Coronary artery (tissue), 2 donors: ENCODE results near the gene KRTAP10-8.
"Not testable (repeated sequence)": the region's sequence is repeated elsewhere in the genome, so short reads cannot be mapped to it uniquely, and the experiment has no call there.

ENCODE experiments used
- DNase-seq: peaks from one replicate; pipeline ENCODE4 v3.0.0-alpha.2; 2017; ENCODE audit warnings: low spot score
- H3K27ac ChIP-seq, 2 donors: fragments of 200-600 bp; sonication (generic); one replicate each; pipeline ENCODE4 v1.5.1; 2016 to 2019
- H3K4me3 ChIP-seq: fragments of 200-600 bp; sonication (generic); 2 replicates; pipeline ENCODE4 v1.5.1; 2016; ENCODE audit warnings: mild to moderate bottlenecking, moderate library complexity
- CTCF ChIP-seq: fragments of 200-600 bp; sonication (generic); IDR thresholded peaks from one replicate; pipeline ENCODE4 v1.5.1; 2019; ENCODE audit warnings: antibody characterized with exemption

The KRTAP10-8 gene

GRCh38 chr21:44603109-44603875, 8.6 kb upstream of the KRTAP10-8 start:
- no peak for DNase-seq
- no peak overlapping the region for H3K27ac ChIP-seq
- H3K4me3 ChIP-seq, result no peak overlapping the region
- no peak for TF ChIP-seq CTCF

- no peak overlapping the region for H3K4me3 ChIP-seq
- no peak overlapping the region for H3K27ac ChIP-seq
- DNase-seq, result no peak
- no peak for TF ChIP-seq CTCF
These were observed 8.0 kb upstream of the KRTAP10-8 start for GRCh38 chr21:44603911-44604310.

- no peak for TF ChIP-seq CTCF
- H3K27ac ChIP-seq, result no peak overlapping the region
- DNase-seq, result no peak
- H3K4me3 ChIP-seq, result no peak overlapping the region
These were observed 5.4 kb upstream of the KRTAP10-8 start for GRCh38 chr21:44606495-44606894.

DNA sequence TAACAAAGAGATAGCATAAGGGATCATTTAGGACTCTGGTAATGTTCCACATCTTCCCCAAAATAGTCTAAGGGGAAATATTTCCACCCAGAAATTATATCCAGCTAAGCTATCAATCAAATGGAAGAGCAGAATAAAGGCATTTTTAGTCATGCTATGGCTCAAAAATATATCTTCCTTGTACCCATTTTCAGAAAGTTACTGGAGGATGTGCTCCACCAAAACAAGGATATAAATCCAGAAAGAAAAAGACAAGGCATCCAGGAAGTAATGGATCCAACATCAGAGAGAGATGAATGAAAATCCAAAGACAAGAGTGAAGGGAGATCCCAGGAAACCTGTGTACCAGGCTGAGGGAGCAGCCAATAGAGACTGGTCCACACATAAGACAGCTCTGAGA, 2.7 kb upstream of the KRTAP10-8 start:
- no peak for DNase-seq
- no peak for TF ChIP-seq CTCF
- Histone ChIP-seq H3K27ac (no peak overlapping the region), H3K4me3 (no peak overlapping the region)

- not testable (repeated sequence) for DNase-seq
These were observed 1.6 kb upstream of the KRTAP10-8 start for GRCh38 chr21:44610157-44610843.

DNA sequence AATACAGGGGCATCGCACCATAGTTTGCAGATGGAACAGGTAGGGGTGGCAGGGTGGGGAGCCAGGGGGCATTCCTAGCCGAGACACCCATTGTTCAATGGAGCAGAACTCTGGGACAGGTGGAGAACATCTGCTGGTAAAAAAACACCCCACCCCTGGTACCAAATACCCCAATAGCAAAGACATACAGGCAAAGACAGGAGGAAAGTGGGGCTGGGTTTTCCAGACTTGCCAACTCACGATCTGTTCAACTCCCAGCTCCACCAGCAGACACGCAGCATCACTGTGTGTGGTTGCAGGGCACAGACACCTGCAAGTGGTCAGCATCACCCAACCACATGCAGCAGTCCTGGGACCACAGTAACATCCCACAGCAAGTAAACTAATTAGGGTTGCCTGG, 328 bp upstream of the KRTAP10-8 start:
- no peak overlapping the region for H3K27ac ChIP-seq
- no peak overlapping the region for H3K4me3 ChIP-seq
- DNase-seq, result no peak
- no peak for TF ChIP-seq CTCF

More at GRCh38 chr21:44610157-44610843, 1.6 kb upstream of the KRTAP10-8 start:
- not testable (repeated sequence) for H3K4me3 ChIP-seq, H3K27ac ChIP-seq

GRCh38 chr21:44612669-44613229, 870 bp downstream of the KRTAP10-8 start:
- Histone ChIP-seq H3K4me3 (no peak overlapping the region), H3K27ac (no peak overlapping the region)
- DNase-seq, result no peak
- TF ChIP-seq CTCF, result no peak
